BLaER1 treated with 17β-estradiol and CSF1 and Interleukin-3, amounts not matched to agents 10 nM and 100 nM (cell line): ENCODE results near the gene SPPL3.
"Not testable (repeated sequence)": the region's sequence is repeated elsewhere in the genome, so short reads cannot be mapped to it uniquely, and the experiment has no call there.

ENCODE experiments used
- H3K27ac ChIP-seq, 11 experiments: shearing (Covaris generic); formaldehyde crosslinking; 2 replicates each; pipeline ENCODE4 v1.8.1; 2022
- H3K27me3 ChIP-seq, 11 experiments: shearing (Covaris generic); formaldehyde crosslinking; 2 replicates each; pipeline ENCODE4 v1.8.1; 2022
- H3K36me3 ChIP-seq, 11 experiments: shearing (Covaris generic); formaldehyde crosslinking; 2 replicates each; pipeline ENCODE4 v1.8.1; 2022
- H3K4me1 ChIP-seq, 10 experiments: shearing (Covaris generic); formaldehyde crosslinking; 2 replicates each; pipeline ENCODE4 v1.8.1; 2022
- H3K4me2 ChIP-seq, 11 experiments: shearing (Covaris generic); formaldehyde crosslinking; 2 replicates each; pipeline ENCODE4 v1.8.1; 2022
- H3K4me3 ChIP-seq, 10 experiments: shearing (Covaris generic); formaldehyde crosslinking; 2 replicates each; pipeline ENCODE4 v1.8.1; 2022
- H3K9ac ChIP-seq, 11 experiments: shearing (Covaris generic); formaldehyde crosslinking; 2 replicates each; pipeline ENCODE4 v1.8.1; 2022
- H3K9me3 ChIP-seq, 11 experiments: shearing (Covaris generic); formaldehyde crosslinking; replicated peaks in 1 of 11; 2 replicates each; pipeline ENCODE4 v1.8.1; 2022
- H4K20me1 ChIP-seq, 11 experiments: shearing (Covaris generic); formaldehyde crosslinking; 2 replicates each; pipeline ENCODE4 v1.8.1; 2022
- Cebpa-rat ChIP-seq, 11 experiments: shearing (Covaris generic); IDR thresholded peaks; 2 replicates each; pipeline ENCODE4 v1.8.1; 2022

Gene SPPL3

GRCh38 chr12:120733574-120733973 is 170.6 kb downstream of the SPPL3 start:
- Histone ChIP-seq H3K9ac (no peak overlapping the region), H3K36me3 (peaks cover 14 to 31% (median 23%) of the 10 kb centered on the region in 11 experiments; a peak in 21 of 22 replicates), H3K27ac (no peak overlapping the region), H3K4me3 (no peak overlapping the region), H3K9me3 (peaks cover 0 to 11% (median 4%) of the 10 kb centered on the region in 11 experiments; a peak in 6 of 22 replicates), H3K4me2 (no peak overlapping the region), H4K20me1 (peaks cover 0 to 26% (median 0%) of the 10 kb centered on the region in 11 experiments; a peak in 1 of 22 replicates), H3K27me3 (no peaks in the 10 kb centered on the region), H3K4me1 (no peaks in the 10 kb centered on the region)
- no peak for TF ChIP-seq Cebpa-rat (IDR thresholded peaks at IDR 0.05)

GRCh38 chr12:120732198-120732597 is 172.0 kb downstream of the SPPL3 start:
- not testable (repeated sequence) for H3K27ac ChIP-seq, H3K4me3 ChIP-seq, H3K4me2 ChIP-seq, H3K9ac ChIP-seq, H3K27me3 ChIP-seq, H3K4me1 ChIP-seq
- Histone ChIP-seq H4K20me1 (peaks cover 0 to 15% (median 0%) of the 10 kb centered on the region in 11 experiments; a peak in 1 of 22 replicates), H3K36me3 (peaks cover 14 to 40% (median 34%) of the 10 kb centered on the region in 11 experiments; a peak in 21 of 22 replicates), H3K9me3 (peaks cover 0 to 11% (median 4%) of the 10 kb centered on the region in 11 experiments; a peak in 6 of 22 replicates)

- peak overlapping the region in 7 of 11 experiments; percentile 92 to 97 (median 95); a peak in 8 of 22 replicates for H3K4me2 ChIP-seq
- peaks cover 0 to 2% (median under 1%) of the 10 kb centered on the region in 11 experiments; a peak in 6 of 22 replicates for H3K9me3 ChIP-seq
- no peaks in the 10 kb centered on the region for H3K27me3 ChIP-seq
- H3K27ac ChIP-seq = no peak overlapping the region
- peaks cover 0 to 26% (median 13%) of the 10 kb centered on the region in 11 experiments; a peak in 15 of 22 replicates for H4K20me1 ChIP-seq
- H3K4me1 ChIP-seq = peaks cover 13 to 27% (median 25%) of the 10 kb centered on the region in 10 experiments
- no peak for TF ChIP-seq Cebpa-rat (IDR thresholded peaks at IDR 0.05)
- peaks cover 27 to 70% (median 59%) of the 10 kb centered on the region in 11 experiments for H3K36me3 ChIP-seq
- no peak overlapping the region for H3K9ac ChIP-seq
- no peak overlapping the region for H3K4me3 ChIP-seq
Measured at GRCh38 chr12:120726961-120727360, 177.2 kb downstream of the SPPL3 start.

- peak overlapping the region; percentile 61 to 78 (median 68); a peak in 16 of 20 replicates for H3K4me3 ChIP-seq
- H3K27me3 ChIP-seq = no peaks in the 10 kb centered on the region
- peaks cover 32 to 75% (median 65%) of the 10 kb centered on the region in 11 experiments for H3K36me3 ChIP-seq
- peak overlapping the region; percentile 81 to 97 (median 94) for H3K4me2 ChIP-seq
- peaks cover 0 to 31% (median 18%) of the 10 kb centered on the region in 11 experiments; a peak in 17 of 22 replicates for H4K20me1 ChIP-seq
- H3K27ac ChIP-seq = no peak overlapping the region
- H3K9me3 ChIP-seq = no peaks in the 10 kb centered on the region
- H3K9ac ChIP-seq = peak overlapping the region in 9 of 11 experiments; percentile 75 to 87 (median 83); a peak in 13 of 22 replicates
- H3K4me1 ChIP-seq = peaks cover 13 to 32% (median 30%) of the 10 kb centered on the region in 10 experiments
- TF ChIP-seq Cebpa-rat (IDR thresholded peaks at IDR 0.05) = no peak
Measured at GRCh38 chr12:120726510-120726793, 177.7 kb downstream of the SPPL3 start.

- peak within 1 kb of the TSS; percentile 75 to 87 (median 83) for H3K9ac ChIP-seq
- no peaks in the 10 kb centered on the region for H3K27me3 ChIP-seq
- H4K20me1 ChIP-seq = peaks cover 0 to 36% (median 23%) of the 10 kb centered on the region in 11 experiments; a peak in 17 of 22 replicates
- peak within 1 kb of the TSS; percentile 61 to 78 (median 68) for H3K4me3 ChIP-seq
- no peak for TF ChIP-seq Cebpa-rat (IDR thresholded peaks at IDR 0.05)
- H3K4me2 ChIP-seq = peak within 1 kb of the TSS; percentile 81 to 97 (median 94)
- H3K9me3 ChIP-seq = no peaks in the 10 kb centered on the region
- H3K36me3 ChIP-seq = peaks cover 37 to 76% (median 65%) of the 10 kb centered on the region in 11 experiments
- H3K4me1 ChIP-seq = peaks cover 16 to 38% (median 36%) of the 10 kb centered on the region in 10 experiments
- H3K27ac ChIP-seq = peak within 1 kb of the TSS; percentile 56 to 82 (median 69); a peak in 21 of 22 replicates
Measured at GRCh38 chr12:120725659-120726509, 178.3 kb downstream of the SPPL3 start, which contains the start of gene ACADS. TSS of gene ACADS (plus strand) at chr12:120725826. CDS start at chr12:120725886, 60 bp downstream.

- H3K4me1 ChIP-seq = peaks cover 23 to 44% (median 38%) of the 10 kb centered on the region in 10 experiments
- peaks cover 0 to 42% (median 23%) of the 10 kb centered on the region in 11 experiments; a peak in 17 of 22 replicates for H4K20me1 ChIP-seq
- H3K4me3 ChIP-seq = peak overlapping the region; percentile 61 to 78 (median 68)
- no peak for TF ChIP-seq Cebpa-rat (IDR thresholded peaks at IDR 0.05)
- peak overlapping the region in 2 of 11 experiments; percentile 69 to 79; a peak in 1 of 22 replicates for H3K27ac ChIP-seq
- H3K27me3 ChIP-seq = no peaks in the 10 kb centered on the region
- H3K4me2 ChIP-seq = peak overlapping the region; percentile 81 to 97 (median 94)
- no peaks in the 10 kb centered on the region for H3K9me3 ChIP-seq
- peak overlapping the region; percentile 75 to 87 (median 83); a peak in 21 of 22 replicates for H3K9ac ChIP-seq
- H3K36me3 ChIP-seq = peaks cover 36 to 76% (median 65%) of the 10 kb centered on the region in 11 experiments
Measured at GRCh38 chr12:120725151-120725658, 179.0 kb downstream of the SPPL3 start.

- Histone ChIP-seq H3K36me3 (peaks cover 37 to 76% (median 65%) of the 10 kb centered on the region in 11 experiments), H3K4me2 (peak overlapping the region; percentile 81 to 97 (median 94)), H3K9me3 (no peaks in the 10 kb centered on the region), H3K27me3 (no peaks in the 10 kb centered on the region), H3K4me1 (peaks cover 28 to 49% (median 43%) of the 10 kb centered on the region in 10 experiments), H4K20me1 (peaks cover 0 to 47% (median 27%) of the 10 kb centered on the region in 11 experiments; a peak in 17 of 22 replicates), H3K4me3 (peak overlapping the region in 2 of 10 experiments; percentile 67 to 70; a peak in 3 of 20 replicates), H3K27ac (no peak overlapping the region), H3K9ac (peak overlapping the region in 4 of 11 experiments; percentile 75 to 87 (median 82); a peak in 7 of 22 replicates)
- TF ChIP-seq Cebpa-rat (IDR thresholded peaks at IDR 0.05) = no peak
Measured at GRCh38 chr12:120724720-120725119, 179.4 kb downstream of the SPPL3 start.

GRCh38 chr12:120722784-120723183 is 181.4 kb downstream of the SPPL3 start:
- H3K27ac ChIP-seq = no peak overlapping the region
- H3K27me3 ChIP-seq = no peaks in the 10 kb centered on the region
- H3K9ac ChIP-seq = no peak overlapping the region
- H3K9me3 ChIP-seq = no peaks in the 10 kb centered on the region
- H3K36me3 ChIP-seq = peaks cover 54 to 80% (median 73%) of the 10 kb centered on the region in 11 experiments
- H3K4me3 ChIP-seq = no peak overlapping the region
- H4K20me1 ChIP-seq = peaks cover 0 to 52% (median 33%) of the 10 kb centered on the region in 11 experiments; a peak in 17 of 22 replicates
- peak in 1 of 11 experiments; percentile 7; a peak in 1 of 22 replicates for TF ChIP-seq Cebpa-rat (IDR thresholded peaks at IDR 0.05)
- H3K4me1 ChIP-seq = peaks cover 32 to 63% (median 55%) of the 10 kb centered on the region in 10 experiments
- H3K4me2 ChIP-seq = no peak overlapping the region
